Measurements from ENCODE around the gene ZER1. TPM values are rescaled to one million over a fixed set of nuclear protein-coding genes. Genes with fewer than 3 reads are reported as not detected.
A peak's percentile ranks its signal among the peaks of the same experiment; 100 is the strongest.
"Not testable (repeated sequence)": the region's sequence is repeated elsewhere in the genome, so short reads cannot be mapped to it uniquely, and the experiment has no call there.

ZER1 gene
- total RNA-seq, 1 donor from 2014 or later, result 14.1 TPM

- DNase-seq, result peak; percentile 30
Observed at GRCh38 chr9:128787659-128788058, 15.9 kb upstream of the ZER1 start.

- peak; percentile 89 for DNase-seq
Observed at GRCh38 chr9:128786681-128787601, 15.2 kb upstream of the ZER1 start, which contains the start of gene TBC1D13. Gene TBC1D13 (plus strand): TSS chr9:128787253. CDS start chr9:128787354, 101 bp downstream.

GRCh38 chr9:128785427-128785826 lies 13.7 kb upstream of the ZER1 start:
- DNase-seq, result no peak

GRCh38 chr9:128782669-128783068 lies 10.9 kb upstream of the ZER1 start:
- no peak for DNase-seq

GRCh38 chr9:128781187-128782070 lies 9.7 kb upstream of the ZER1 start:
- no peak for DNase-seq

GRCh38 chr9:128780093-128780492 lies 8.4 kb upstream of the ZER1 start:
- DNase-seq, result not testable (repeated sequence)

- DNase-seq, result no peak
Observed at GRCh38 chr9:128774804-128775203, 3.1 kb upstream of the ZER1 start.

GRCh38 chr9:128773049-128773448 lies 1.3 kb upstream of the ZER1 start:
- no peak for DNase-seq

GRCh38 chr9:128771094-128771721 lies 519 bp downstream of the ZER1 start:
- peak; percentile 58 for DNase-seq

GRCh38 chr9:128770286-128771030 lies 1.3 kb downstream of the ZER1 start:
- DNase-seq, result no peak

GRCh38 chr9:128768606-128769005 lies 3.1 kb downstream of the ZER1 start:
- no peak for DNase-seq

- no peak for DNase-seq
Observed at GRCh38 chr9:128765499-128765898, 6.2 kb downstream of the ZER1 start.

- DNase-seq, result no peak
Observed at GRCh38 chr9:128764361-128764760, 7.4 kb downstream of the ZER1 start.

GRCh38 chr9:128762671-128763449 lies 8.9 kb downstream of the ZER1 start:
- DNase-seq, result no peak

- no peak for DNase-seq
Observed at GRCh38 chr9:128757602-128758001, 14.1 kb downstream of the ZER1 start.

GRCh38 chr9:128753627-128754026 lies 18.1 kb downstream of the ZER1 start:
- DNase-seq, result no peak

GRCh38 chr9:128750926-128751595 lies 20.7 kb downstream of the ZER1 start:
- DNase-seq, result no peak

- DNase-seq, result no peak
Observed at GRCh38 chr9:128747241-128747640, 24.5 kb downstream of the ZER1 start.

- DNase-seq, result no peak
Observed at GRCh38 chr9:128743421-128743820, 28.3 kb downstream of the ZER1 start.

GRCh38 chr9:128742401-128742800 lies 29.3 kb downstream of the ZER1 start:
- DNase-seq, result no peak

GRCh38 chr9:128735373-128735772 lies 36.4 kb downstream of the ZER1 start:
- no peak for DNase-seq
